ENCODE data around the gene PRKCH. TPM values are rescaled to one million over a fixed set of nuclear protein-coding genes. Genes with fewer than 3 reads are reported as not detected.

The PRKCH gene
- total RNA-seq, 4 donors from 2014 or later: 17.9 to 28.7 (median 25.0) TPM

DNA sequence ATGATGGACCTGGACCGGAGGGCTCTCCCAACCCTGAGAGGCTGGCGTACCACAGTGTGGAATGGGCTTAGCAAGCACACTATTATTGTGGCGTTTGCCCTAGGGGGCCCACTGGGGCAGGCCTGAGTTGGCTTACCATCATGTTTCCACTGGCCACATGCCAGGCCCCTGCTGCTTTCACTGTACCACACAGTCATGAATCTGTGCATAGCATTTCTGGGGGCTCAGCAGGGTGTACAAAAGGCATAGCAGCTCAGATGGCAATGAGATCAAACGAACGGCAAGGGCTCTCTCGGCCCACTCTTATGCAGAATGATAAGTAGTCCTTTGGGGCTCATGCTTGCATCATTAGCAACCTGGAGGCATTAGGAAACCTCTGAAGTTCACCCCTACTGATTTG, 236.9 kb downstream of the PRKCH start:
- Histone ChIP-seq H3K27me3 (no peaks in the 10 kb centered on the region), H3K9me3 (no peaks in the 10 kb centered on the region), H3K4me1 (peaks cover 0 to 43% (median 0%) of the 10 kb centered on the region in 3 donors), H3K36me3 (no peaks in the 10 kb centered on the region), H3K4me3 (no peak overlapping the region), H3K27ac (no peak overlapping the region)
- TF ChIP-seq CTCF (IDR thresholded peaks at IDR 0.05): no peak
- TF ChIP-seq POLR2AphosphoS5 (IDR thresholded peaks at IDR 0.05): no peak
- TF ChIP-seq EP300 (IDR thresholded peaks at IDR 0.05): no peak
- no peak for TF ChIP-seq POLR2A (IDR thresholded peaks at IDR 0.05)
- WGBS, 2 donors (ENCODE audit: low coverage in 1 of 2): 90 to 92% methylated on average over 2 to 3 of the region's 6 CpGs
- ATAC-seq: no peak

DNA sequence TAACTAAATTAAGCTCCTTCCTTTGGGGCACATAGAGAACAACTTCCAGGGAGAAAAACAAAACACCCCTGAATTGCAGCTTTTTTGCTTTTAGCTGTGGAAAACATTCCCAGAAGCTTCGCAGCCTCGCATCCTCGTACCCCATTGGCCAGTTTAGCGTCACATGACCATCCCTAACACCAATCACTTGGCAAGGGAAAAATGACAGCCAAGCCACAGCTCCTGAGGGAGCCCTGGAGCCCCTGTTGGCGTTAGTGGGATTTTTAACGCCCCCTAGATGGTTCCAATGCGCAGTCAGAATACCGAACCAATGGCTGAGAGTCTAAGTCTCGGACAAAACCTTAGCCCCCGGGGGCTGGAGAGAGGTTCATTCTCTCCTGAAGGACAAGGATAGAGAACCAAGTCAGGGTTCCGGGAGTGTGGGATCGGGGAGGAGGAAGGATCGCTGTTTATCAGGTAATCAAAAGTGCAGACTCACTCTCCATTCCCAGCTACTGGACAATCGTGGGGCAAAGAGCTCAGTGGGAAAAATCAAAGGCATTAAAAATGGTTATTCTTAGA, 238.3 kb downstream of the PRKCH start:
- Histone ChIP-seq H3K27me3 (no peaks in the 10 kb centered on the region), H3K9me3 (no peaks in the 10 kb centered on the region), H3K36me3 (no peaks in the 10 kb centered on the region), H3K4me3 (no peak overlapping the region), H3K4me1 (peaks cover 0 to 37% (median 0%) of the 10 kb centered on the region in 3 donors), H3K27ac (peak overlapping the region in 1 of 4 donors; percentile 52)
- no peak for TF ChIP-seq EP300 (IDR thresholded peaks at IDR 0.05)
- no peak for TF ChIP-seq CTCF (IDR thresholded peaks at IDR 0.05)
- TF ChIP-seq POLR2AphosphoS5 (IDR thresholded peaks at IDR 0.05): no peak
- TF ChIP-seq POLR2A (IDR thresholded peaks at IDR 0.05): no peak
- ATAC-seq: no peak
- 73 to 89% methylated on average over 4 to 6 of the region's 14 CpGs for WGBS, 2 donors (ENCODE audit: low coverage in 1 of 2)

DNA sequence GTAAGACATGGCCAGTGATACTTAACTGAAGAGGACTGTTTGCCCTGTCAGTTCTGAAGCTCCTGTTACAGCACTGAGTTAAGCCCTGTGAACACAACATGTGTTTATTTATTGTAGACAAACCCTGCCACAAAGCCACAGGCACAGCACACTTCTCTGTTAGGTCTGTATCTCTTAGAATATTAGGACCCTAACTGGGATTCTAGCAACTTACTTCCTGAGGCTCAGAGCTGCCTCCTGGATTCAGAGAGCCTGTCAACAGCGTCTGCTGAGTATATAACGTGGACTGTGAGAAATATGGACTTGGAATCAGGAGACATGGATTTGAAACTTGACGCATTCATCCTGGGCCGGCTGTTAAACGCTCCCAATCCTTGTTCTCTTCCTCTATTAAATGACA, 238.9 kb downstream of the PRKCH start:
- Histone ChIP-seq H3K4me3 (no peak overlapping the region), H3K27me3 (no peaks in the 10 kb centered on the region), H3K9me3 (no peaks in the 10 kb centered on the region), H3K4me1 (peaks cover 0 to 37% (median 0%) of the 10 kb centered on the region in 3 donors), H3K36me3 (no peaks in the 10 kb centered on the region), H3K27ac (peak overlapping the region in 3 of 4 donors; percentile 52 to 71 (median 70))
- TF ChIP-seq CTCF (IDR thresholded peaks at IDR 0.05) (no peak), POLR2A (IDR thresholded peaks at IDR 0.05) (no peak), POLR2AphosphoS5 (IDR thresholded peaks at IDR 0.05) (no peak), EP300 (IDR thresholded peaks at IDR 0.05) (no peak)
- WGBS, 2 donors (ENCODE audit: low coverage in 1 of 2): 37 to 52% methylated on average over 4 to 5 of the region's 5 CpGs
- no peak for ATAC-seq

GRCh38 chr14:61561104-61561503, 239.7 kb downstream of the PRKCH start:
- no peak for TF ChIP-seq POLR2A (IDR thresholded peaks at IDR 0.05)
- peak in 1 of 4 experiments; percentile 10 for TF ChIP-seq CTCF (IDR thresholded peaks at IDR 0.05)
- TF ChIP-seq EP300 (IDR thresholded peaks at IDR 0.05): no peak
- TF ChIP-seq POLR2AphosphoS5 (IDR thresholded peaks at IDR 0.05): no peak
- Histone ChIP-seq H3K27ac (peak overlapping the region; percentile 15 to 71 (median 64)), H3K36me3 (no peaks in the 10 kb centered on the region), H3K4me3 (no peak overlapping the region), H3K9me3 (no peaks in the 10 kb centered on the region), H3K4me1 (peaks cover 0 to 40% (median under 1%) of the 10 kb centered on the region in 3 donors), H3K27me3 (no peaks in the 10 kb centered on the region)
- 61 to 63% methylated on average over 2 of the region's 3 CpGs for WGBS, 2 donors (ENCODE audit: low coverage in 1 of 2)
- ATAC-seq: no peak

- no peaks in the 10 kb centered on the region for H3K27me3 ChIP-seq
- no peaks in the 10 kb centered on the region for H3K36me3 ChIP-seq
- H3K4me3 ChIP-seq: no peak overlapping the region
- peak; percentile 79 for ATAC-seq
- H3K4me1 ChIP-seq: peaks cover 0 to 47% (median 7%) of the 10 kb centered on the region in 3 donors
- peak overlapping the region; percentile 15 to 71 (median 64) for H3K27ac ChIP-seq
- WGBS, 2 donors (ENCODE audit: low coverage in 1 of 2): 23 to 73% methylated on average over 2 of the region's 8 CpGs
- peak; percentile 96 for TF ChIP-seq POLR2AphosphoS5 (IDR thresholded peaks at IDR 0.05)
- TF ChIP-seq EP300 (IDR thresholded peaks at IDR 0.05): no peak
- no peak for TF ChIP-seq CTCF (IDR thresholded peaks at IDR 0.05)
- TF ChIP-seq POLR2A (IDR thresholded peaks at IDR 0.05): no peak
- no peaks in the 10 kb centered on the region for H3K9me3 ChIP-seq
These were observed 240.4 kb downstream of the PRKCH start for GRCh38 chr14:61561657-61562276.
